NT2/D1 (cell line): Measurements from ENCODE around the gene DYRK1A.

Experiments
- DNase-seq: peaks from one replicate; pipeline ENCODE4 v3.0.0-alpha.2; 2011; ENCODE audit warnings: low read depth, low spot score
- H3K27me3 ChIP-seq: 2 replicates; pipeline ENCODE4 v1.6.0; 2011; ENCODE audit warnings: mild to moderate bottlenecking; ENCODE audit not compliant: insufficient read length, insufficient read depth
- H3K36me3 ChIP-seq: 2 replicates; pipeline ENCODE4 v1.6.1; 2011; ENCODE audit warnings: mild to moderate bottlenecking, low read length, mixed read lengths; ENCODE audit not compliant: insufficient read depth, insufficient read length
- H3K4me1 ChIP-seq: 2 replicates; pipeline ENCODE4 v1.5.1; 2011; ENCODE audit not compliant: insufficient read depth, insufficient read length
- H3K4me3 ChIP-seq: 2 replicates; pipeline ENCODE4 v1.5.1; 2011; ENCODE audit warnings: low read depth; ENCODE audit not compliant: insufficient read length
- H3K9ac ChIP-seq: 2 replicates; pipeline ENCODE4 v1.6.0; 2011; ENCODE audit warnings: low read depth; ENCODE audit not compliant: insufficient read length
- H3K9me3 ChIP-seq: 2 replicates; pipeline ENCODE4 v1.5.1; 2011; ENCODE audit warnings: mild to moderate bottlenecking, low read length; ENCODE audit not compliant: insufficient read depth
- SUZ12 ChIP-seq: IDR thresholded peaks from 2 replicates; pipeline ENCODE4 v1.6.1; 2011; ENCODE audit not compliant: insufficient read length, insufficient read depth; ENCODE audit errors: extremely low read depth
- YY1 ChIP-seq: IDR thresholded peaks from 2 replicates; pipeline ENCODE4 v1.6.1; 2011; ENCODE audit not compliant: insufficient read length, insufficient read depth
- ZNF274 ChIP-seq: IDR thresholded peaks from 2 replicates; pipeline ENCODE4 v1.6.1; 2011; ENCODE audit warnings: mild to moderate bottlenecking, low read depth, low read length

The DYRK1A gene

DNA sequence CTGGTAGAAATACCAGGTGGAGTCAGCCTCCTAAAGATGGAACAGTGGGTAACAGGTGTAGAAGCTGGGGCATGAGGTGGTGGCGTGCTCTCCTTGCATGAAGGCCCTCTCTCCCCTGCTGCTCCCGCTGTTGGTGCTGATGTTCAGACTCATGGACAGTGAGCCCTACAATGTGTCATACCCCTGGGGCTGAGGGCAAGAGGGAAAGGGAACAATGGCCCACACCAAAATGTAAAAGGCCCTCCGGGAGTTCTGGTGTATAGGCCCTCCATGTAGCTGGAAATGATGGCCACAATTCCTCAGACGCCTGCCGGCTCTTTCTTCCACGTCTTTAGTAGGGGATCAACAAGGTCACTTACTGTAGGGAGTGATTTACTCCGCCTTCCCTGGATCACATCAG, 194.9 kb downstream of the DYRK1A start:
- H3K4me1 ChIP-seq, result peaks cover 12% of the 10 kb centered on the region
- no peak overlapping the region for H3K4me3 ChIP-seq
- H3K9me3 ChIP-seq, result 0 out of 2 replicates have a peak, but pooled peaks cover 5% of the 10 kb centered on the region
- TF ChIP-seq ZNF274 (no peak), YY1 (no peak), SUZ12 (no peak)
- H3K9ac ChIP-seq, result no peak overlapping the region
- H3K27me3 ChIP-seq, result no peaks in the 10 kb centered on the region
- no peak for DNase-seq
- no peaks in the 10 kb centered on the region for H3K36me3 ChIP-seq

DNA sequence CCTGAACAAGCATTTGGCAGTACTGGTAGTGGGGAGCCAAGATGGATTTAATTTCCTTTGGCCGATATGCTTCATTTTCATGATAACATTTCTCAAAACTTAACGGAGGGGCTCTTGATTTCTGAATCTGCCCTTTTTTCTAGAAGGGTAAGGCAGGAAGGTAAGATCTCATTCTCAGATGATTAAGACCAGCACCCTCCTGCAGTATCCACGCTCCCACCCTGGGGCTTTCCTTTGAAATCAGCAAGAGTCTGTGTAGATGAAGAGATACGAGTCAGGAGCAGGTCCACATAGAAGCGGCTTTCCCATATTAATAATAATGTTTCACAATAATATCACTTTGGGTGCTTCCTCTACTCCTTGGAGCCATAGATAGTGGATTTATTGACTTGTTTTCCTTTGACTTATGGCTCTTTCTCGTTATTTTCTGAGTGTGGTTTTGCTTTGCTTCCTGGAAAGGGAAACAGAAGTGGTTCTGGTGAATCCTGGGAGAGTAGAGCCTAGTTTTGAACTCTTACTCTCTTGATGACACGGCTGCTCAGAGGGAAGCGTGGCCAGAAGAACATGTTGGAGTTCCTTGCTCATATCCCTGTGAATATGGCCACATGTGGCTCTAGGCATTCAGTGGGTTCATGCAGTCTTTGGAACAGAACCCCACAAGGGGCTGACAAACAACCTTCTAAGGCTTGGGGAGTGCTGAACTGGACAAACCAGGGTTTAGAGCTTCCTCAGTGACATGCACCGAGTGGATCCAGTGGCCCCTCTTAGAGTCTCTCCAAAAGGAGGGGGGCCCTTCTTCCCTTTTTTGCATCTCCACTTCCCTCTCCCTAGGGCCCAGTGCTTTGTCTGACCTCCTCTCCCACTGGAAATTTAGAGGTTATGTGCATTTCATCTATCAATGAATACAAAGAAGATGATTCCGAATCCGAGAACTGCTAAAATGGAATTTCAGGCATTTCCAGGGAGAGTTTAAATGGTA, 195.7 kb downstream of the DYRK1A start:
- Histone ChIP-seq H3K27me3 (no peaks in the 10 kb centered on the region), H3K9ac (no peak overlapping the region), H3K4me3 (no peak overlapping the region), H3K36me3 (no peaks in the 10 kb centered on the region), H3K9me3 (0 out of 2 replicates have a peak, but pooled peaks cover 5% of the 10 kb centered on the region), H3K4me1 (peaks cover 12% of the 10 kb centered on the region)
- TF ChIP-seq YY1 (no peak), ZNF274 (no peak), SUZ12 (no peak)
- DNase-seq, result no peak

DNA sequence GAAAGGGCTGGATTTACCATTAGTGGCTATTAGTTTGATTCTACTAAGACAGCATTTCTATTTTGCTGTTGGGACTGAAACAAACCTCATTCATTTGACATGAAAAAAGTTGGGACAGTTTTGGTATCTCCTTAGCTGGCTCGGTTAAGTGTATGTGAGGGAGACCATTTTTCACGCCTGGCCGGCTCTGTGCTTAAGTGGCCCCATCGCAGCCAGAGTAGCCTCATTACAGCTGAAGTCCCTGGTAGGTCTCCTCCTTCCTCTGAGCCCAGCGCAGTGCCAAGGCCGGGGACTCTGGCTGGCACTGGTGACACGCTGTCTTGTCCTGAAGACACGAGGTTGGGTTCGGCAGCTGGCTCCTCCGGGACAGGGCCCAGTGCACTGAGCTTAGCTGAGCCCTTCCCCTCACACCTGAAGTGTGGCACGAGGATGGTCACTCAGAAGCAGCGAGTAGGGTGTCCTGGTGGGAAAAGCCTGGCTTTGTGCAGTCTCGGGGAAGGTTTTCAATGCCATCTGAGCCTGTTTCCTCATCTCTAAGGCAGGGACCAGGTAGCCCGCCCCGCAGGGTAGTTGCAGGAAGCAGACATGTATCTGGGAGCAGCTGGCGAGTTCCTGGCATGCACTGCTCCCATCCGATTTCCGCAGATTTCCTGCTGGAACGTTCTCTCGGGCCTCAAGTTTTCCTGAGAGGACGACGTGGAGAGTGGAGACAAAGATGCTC, 196.5 kb downstream of the DYRK1A start:
- Histone ChIP-seq H3K4me3 (no peak overlapping the region), H3K27me3 (no peaks in the 10 kb centered on the region), H3K36me3 (no peaks in the 10 kb centered on the region), H3K4me1 (peaks cover 12% of the 10 kb centered on the region), H3K9me3 (0 out of 2 replicates have a peak, but pooled peaks cover 5% of the 10 kb centered on the region), H3K9ac (no peak overlapping the region)
- TF ChIP-seq ZNF274, result no peak
- TF ChIP-seq SUZ12, result no peak
- TF ChIP-seq YY1, result no peak
- no peak for DNase-seq

DNA sequence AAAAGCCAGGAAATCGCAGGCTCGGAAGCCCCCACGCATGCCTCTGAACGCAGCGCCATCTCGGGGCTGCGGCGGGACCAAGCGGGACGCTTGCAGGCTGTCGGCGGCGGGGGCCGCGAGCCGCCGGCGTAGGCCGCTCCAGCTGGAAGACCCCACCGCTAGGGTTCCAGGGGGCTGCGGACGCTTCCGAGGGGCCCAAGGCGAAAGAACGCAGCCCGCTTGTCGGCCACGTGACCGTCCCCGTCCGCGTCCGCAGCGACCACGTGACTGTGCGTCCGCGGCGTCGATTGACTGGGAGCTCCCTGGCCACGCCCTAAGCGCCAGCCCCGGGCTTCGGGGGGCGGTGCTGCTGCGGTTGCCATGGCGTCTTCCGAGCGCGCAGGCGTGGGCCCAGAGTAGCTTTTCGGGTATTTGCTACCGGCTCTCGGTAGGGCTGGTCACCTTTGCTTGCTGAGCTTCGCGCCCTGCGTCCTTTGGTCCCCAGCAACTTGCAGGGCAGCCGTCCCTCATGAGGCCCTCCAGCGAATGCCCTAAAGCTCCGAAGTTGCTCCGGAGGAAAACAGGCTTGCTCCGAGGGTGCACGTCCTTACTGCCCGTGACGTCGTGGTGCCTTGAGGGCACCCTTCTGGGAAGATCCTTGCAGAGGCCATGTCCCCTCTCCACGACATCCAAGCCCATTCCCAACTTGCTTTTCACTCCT, 197.2 kb downstream of the DYRK1A start:
- TF ChIP-seq SUZ12, result no peak
- peaks cover 12% of the 10 kb centered on the region for H3K4me1 ChIP-seq

DNA sequence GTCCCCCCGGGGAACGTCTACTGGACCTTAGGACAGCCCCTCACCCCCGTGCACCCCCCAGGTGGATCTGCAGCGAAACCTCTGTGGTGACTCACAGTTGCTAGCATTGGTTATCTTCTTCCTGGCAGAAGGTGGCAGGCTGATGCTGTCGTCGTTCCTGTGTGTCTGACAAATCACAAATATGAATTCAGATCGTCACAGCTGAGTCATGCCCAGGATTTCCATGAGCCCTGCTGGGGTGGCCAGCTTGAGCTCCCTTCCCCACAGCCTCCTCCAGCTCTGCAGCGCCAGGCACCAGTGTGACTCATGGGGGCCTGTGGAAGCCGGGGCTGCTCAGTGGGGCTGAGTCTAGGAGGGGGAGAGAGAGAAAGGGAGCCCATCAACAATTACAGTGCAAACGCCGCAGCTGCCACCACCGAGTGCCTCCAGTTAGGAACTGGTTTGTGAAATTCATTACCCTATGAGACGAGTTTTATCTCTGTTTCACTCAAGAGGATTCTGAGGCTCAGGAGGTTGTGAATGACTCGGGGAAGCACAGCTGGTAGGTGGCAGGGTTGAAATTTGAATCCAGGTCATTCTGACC, 197.9 kb downstream of the DYRK1A start:
- 0 out of 2 replicates have a peak, but pooled peaks cover 5% of the 10 kb centered on the region for H3K9me3 ChIP-seq
- H3K4me3 ChIP-seq, result no peak overlapping the region

More for the DNA sequence above, 197.2 kb downstream of the DYRK1A start:
- H3K9ac ChIP-seq, result no peak overlapping the region
- no peaks in the 10 kb centered on the region for H3K27me3 ChIP-seq
- 0 out of 2 replicates have a peak, but pooled peaks cover 5% of the 10 kb centered on the region for H3K9me3 ChIP-seq
- H3K36me3 ChIP-seq, result no peaks in the 10 kb centered on the region
- no peak overlapping the region for H3K4me3 ChIP-seq
- DNase-seq, result no peak

DNA sequence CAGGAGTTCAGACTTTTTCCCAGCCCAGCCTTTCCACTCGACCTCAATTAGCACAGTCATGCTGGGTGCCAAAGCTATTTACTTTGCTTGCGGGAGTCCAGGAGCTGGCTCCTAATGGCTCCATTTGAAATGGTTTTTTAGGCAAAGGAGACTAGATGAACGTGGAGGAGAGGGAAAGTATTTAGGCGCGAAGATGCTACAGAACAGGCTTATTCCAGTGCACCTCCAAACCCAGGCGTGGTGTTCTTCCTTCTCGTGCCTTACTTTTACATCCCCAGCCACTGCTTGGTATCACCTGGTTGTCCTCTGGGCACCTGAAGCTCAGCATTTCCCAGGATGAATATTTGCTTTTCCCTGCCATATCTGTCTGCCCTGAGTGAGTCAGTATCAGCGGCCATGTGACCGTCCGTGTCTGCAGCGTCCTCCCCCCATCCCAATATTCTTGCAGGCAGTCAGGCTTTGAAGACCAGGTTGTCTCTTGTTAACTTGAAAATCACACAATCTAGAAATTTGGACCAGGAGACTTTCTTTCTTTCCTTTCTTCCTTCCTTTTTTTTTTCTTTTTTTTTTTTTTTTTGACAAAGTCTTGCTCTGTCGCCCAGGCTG, 198.5 kb downstream of the DYRK1A start:
- Histone ChIP-seq H3K36me3 (no peaks in the 10 kb centered on the region), H3K9ac (peak overlapping the region; percentile 14), H3K27me3 (no peaks in the 10 kb centered on the region), H3K9me3 (0 out of 2 replicates have a peak, but pooled peaks cover 5% of the 10 kb centered on the region), H3K4me3 (no peak overlapping the region), H3K4me1 (peaks cover 12% of the 10 kb centered on the region)
- TF ChIP-seq ZNF274, result no peak
- TF ChIP-seq YY1, result no peak
- no peak for TF ChIP-seq SUZ12
- DNase-seq, result no peak

More for the DNA sequence above, 197.9 kb downstream of the DYRK1A start:
- DNase-seq, result no peak
- Histone ChIP-seq H3K9ac (peak overlapping the region; percentile 14), H3K36me3 (no peaks in the 10 kb centered on the region), H3K4me1 (peaks cover 12% of the 10 kb centered on the region), H3K27me3 (no peaks in the 10 kb centered on the region)
- no peak for TF ChIP-seq ZNF274
- no peak for TF ChIP-seq YY1
